Renal cortex interstitium (tissue), 11 donors: ENCODE data around the gene EARS2. TPM values are rescaled to one million over a fixed set of nuclear protein-coding genes. Genes with fewer than 3 reads are reported as not detected.
"Not testable (repeated sequence)": the region's sequence is repeated elsewhere in the genome, so short reads cannot be mapped to it uniquely, and the experiment has no call there.

Source experiments
- DNase-seq, 11 donors: peaks; one replicate each; pipeline ENCODE4 v3.0.0-alpha.2; 2013; ENCODE audit warnings: low read depth in 9 of 11, low spot score in 4 of 11; ENCODE audit errors: extremely low read depth in 1 of 11
- polyA plus RNA-seq, 3 donors: library from polyadenylated mRNA; unstranded; fragments of 120-200 nt; gene quantifications; one replicate each; pipeline ENCODE4 v1.2.1, GENCODE V29; 2013; ENCODE audit not compliant: insufficient read length in 3 of 3

EARS2 gene
- polyA plus RNA-seq, 3 donors: 27.8 to 32.1 (median 28.9) TPM

GRCh38 chr16:23498863-23499262 lies 58.3 kb downstream of the EARS2 start:
- no peak for DNase-seq

GRCh38 chr16:23497543-23497868 lies 59.6 kb downstream of the EARS2 start:
- DNase-seq: no peak

- no peak for DNase-seq
These were observed 60.2 kb downstream of the EARS2 start for GRCh38 chr16:23496821-23497542.

DNA sequence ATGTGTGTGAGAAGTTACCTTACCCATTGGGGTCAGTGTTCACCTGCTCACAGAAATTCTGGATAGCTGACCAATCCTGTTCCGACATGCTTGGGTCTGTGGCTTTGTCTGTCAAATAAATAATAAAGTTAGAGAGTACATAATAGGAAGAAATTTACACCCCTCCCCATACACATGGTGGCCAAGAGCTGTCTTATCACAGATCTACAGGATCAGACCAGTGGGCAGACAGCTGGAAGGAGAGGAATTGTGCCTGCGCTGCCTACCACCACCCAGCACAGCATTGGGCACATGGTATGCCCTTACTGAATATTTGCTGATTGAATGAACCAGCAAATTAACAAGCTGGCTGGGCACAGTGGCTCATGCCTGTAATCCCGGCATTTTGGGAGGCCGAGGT lies 61.5 kb downstream of the EARS2 start:
- no peak for DNase-seq

DNA sequence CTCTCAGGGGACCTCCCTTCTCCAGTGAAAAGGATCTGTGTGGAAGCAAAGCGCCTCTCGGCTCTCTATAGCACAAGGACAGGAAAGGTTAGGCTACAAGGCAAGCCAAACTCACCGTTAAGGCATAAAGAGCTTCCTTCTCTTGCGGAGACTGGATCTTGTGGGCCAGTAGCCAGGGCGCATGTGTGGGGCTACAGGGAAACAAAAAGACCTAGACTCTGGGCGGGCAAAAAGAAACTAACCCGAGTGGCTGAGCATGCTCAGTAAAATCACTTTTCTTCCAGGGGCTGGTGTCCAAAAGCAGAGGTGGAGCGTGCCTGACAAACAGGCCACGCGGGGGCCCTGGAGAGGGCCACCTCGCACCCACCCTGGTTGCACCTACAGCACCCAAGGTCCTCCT lies 63.0 kb downstream of the EARS2 start:
- no peak for DNase-seq

GRCh38 chr16:23491490-23492391 lies 65.4 kb downstream of the EARS2 start:
- DNase-seq: no peak

- no peak for DNase-seq
These were observed 70.7 kb downstream of the EARS2 start for GRCh38 chr16:23486480-23486879.

DNA sequence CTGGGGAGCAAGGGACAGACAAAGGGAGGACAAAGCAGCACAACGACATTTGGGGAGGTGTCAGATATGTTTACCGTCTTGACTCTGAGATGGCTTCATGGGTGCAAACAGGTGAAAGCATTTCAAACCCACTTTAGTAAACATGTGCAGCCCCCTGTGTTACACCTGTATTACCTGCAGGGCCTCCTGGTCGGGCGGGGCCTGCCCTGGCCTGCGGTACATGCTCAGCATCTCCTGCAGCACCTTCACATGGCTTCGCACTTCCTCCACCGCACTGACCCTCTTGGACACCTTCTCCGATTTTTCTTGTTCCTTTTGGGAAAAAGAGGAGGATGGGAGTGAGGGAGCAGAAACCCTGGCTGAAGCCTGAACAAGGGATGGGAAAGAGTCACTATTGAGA lies 71.3 kb downstream of the EARS2 start:
- DNase-seq: no peak

DNA sequence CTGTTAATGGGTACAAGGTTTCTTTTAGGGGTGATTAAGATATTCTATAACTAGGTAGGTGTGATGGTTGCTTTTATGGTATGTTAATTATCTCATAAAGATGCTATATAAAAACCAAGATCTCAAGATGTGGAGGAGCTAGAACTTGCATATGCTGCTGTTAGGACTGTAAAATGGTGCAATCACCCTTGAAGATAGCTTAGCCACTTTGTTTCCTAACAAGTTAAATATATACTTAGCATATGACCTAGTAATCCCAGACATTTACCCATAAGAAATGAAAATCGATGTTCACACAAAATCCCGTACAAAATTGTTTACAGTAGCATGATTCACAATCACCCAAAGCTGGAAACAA lies 71.9 kb downstream of the EARS2 start:
- DNase-seq: no peak

DNA sequence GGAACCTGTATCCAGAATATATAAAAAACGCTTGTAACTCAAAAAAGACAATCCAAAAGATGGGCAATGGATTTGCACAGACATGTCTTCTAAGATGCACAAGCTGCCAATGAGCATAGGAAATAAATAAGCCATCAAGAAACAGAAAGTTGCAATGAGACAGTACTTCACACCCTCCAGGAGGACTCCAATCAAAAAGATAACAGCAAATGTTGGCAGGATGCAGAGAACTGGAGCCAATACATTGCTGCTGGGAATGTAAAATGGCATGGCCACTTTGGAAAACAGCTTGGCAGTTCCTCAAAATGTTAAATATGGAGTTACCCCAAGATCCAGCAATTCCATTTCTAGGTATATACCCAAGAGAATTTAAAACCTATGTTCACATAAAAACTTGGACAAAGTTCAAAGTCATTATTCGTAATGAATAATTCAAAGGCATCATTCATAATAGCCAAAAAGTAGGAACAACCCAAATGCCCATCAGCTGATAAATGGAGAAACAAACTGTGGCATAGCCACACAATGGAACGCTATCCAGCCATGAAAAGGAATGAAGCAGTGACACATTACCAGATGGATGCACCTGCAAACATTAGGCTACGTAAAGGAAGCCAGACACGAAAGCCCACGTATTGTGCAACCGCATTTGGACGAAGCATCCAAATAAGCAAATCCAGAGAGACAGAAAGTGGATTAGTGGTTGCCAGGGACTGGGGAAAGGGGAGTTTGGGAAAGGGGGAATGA lies 72.5 kb downstream of the EARS2 start:
- no peak for DNase-seq

DNA sequence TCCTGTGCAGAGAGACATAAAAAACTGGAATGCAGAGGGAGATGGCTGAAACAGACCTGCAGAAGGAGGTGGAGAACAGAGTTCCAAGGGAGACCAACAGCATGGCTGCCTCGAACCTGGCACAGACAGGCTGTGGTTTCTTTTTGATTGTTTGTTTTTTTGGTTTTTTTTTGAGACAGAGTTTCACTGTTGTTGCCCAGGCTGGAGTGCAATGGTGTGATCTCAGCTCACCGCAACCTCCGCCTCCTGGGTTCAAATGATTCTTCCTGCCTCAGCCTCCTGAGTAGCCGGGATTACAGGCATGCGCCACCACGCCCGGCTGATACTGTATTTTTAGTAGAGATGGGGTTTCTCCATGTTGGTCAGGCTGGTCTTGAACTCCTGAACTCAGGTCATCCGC lies 73.7 kb downstream of the EARS2 start:
- DNase-seq: not testable (repeated sequence)

DNA sequence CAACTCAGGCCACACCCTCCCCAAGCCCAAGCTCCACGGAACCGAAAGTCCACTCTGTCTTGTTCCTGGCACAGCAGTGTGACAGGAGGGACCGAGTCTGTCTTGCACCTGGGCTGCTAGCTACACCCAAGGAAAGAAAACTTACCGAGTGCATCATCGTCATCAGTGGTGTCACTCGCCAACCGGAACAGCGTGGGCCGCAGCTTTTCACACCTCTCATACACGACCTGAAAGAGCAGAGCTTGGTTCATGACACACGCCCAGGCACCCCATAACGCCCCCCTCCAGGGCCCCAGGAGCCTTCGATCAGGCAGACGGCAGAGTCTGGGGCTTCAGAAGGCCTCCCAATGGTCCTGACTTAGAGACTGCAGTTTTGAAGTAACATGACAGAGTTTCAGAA lies 74.4 kb downstream of the EARS2 start:
- DNase-seq: no peak

GRCh38 chr16:23480257-23480656 lies 76.9 kb downstream of the EARS2 start:
- no peak for DNase-seq

- DNase-seq: no peak
These were observed 78.0 kb downstream of the EARS2 start for GRCh38 chr16:23479138-23479537.

DNA sequence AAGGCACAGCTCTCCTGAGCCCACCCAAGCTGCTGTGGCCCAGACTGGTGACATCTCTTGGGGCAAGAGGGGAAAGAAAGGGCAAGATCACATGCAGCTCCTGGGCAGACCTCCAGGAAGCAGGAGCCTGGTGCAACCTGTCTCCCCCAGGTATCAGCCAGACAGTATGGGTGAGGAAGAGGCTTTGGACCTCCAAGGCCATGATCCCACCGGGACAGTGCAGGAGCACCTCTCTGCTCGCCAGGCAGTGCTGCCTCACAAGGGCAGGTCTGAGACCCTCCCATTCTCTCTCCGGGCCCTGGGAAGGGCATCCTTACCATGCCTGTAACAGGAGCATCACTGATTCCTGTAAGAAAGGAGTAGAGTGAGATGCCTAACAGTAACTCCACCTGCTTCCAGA lies 78.6 kb downstream of the EARS2 start:
- no peak for DNase-seq

GRCh38 chr16:23476289-23476688 lies 80.9 kb downstream of the EARS2 start:
- no peak for DNase-seq
